HL-60 (cell line): ENCODE results near the gene BDH1.

ENCODE experiments used
- DNase-seq, 2 experiments: peaks; one replicate each; pipeline ENCODE4 v3.0.0-alpha.2; 2010 to 2020; ENCODE audit warnings: low read depth in 1 of 2, low spot score in 1 of 2
- H3K27ac ChIP-seq: fragments of 250-450 bp; sonication (Bioruptor Pico); replicated peaks from 2 replicates; pipeline ENCODE4 v1.5.1; 2020; ENCODE audit warnings: mild to moderate bottlenecking, moderate library complexity
- H3K27me3 ChIP-seq: fragments of 250-450 bp; sonication (Bioruptor Pico); 2 replicates; pipeline ENCODE4 v1.5.1; 2021; ENCODE audit warnings: mild to moderate bottlenecking, moderate library complexity; ENCODE audit not compliant: insufficient read depth, poor library complexity, severe bottlenecking
- H3K4me3 ChIP-seq: replicated peaks from 2 replicates; pipeline ENCODE4 v1.5.1; 2011; ENCODE audit warnings: mild to moderate bottlenecking, control low read depth, low read length; ENCODE audit not compliant: insufficient read depth
- GABPA ChIP-seq: IDR thresholded peaks from 2 replicates; pipeline ENCODE4 v1.6.1; 2012; ENCODE audit warnings: low read depth
- POLR2AphosphoS5 ChIP-seq: IDR thresholded peaks from 2 replicates; pipeline ENCODE4 v1.6.1; 2012; ENCODE audit warnings: low read depth
- SPI1 ChIP-seq: IDR thresholded peaks from 2 replicates; pipeline ENCODE4 v1.6.1; 2012; ENCODE audit warnings: low read depth, mild to moderate bottlenecking, borderline replicate concordance
- TF ChIP-seq, protein P1 (sequence below): IDR thresholded peaks from 2 replicates; pipeline ENCODE4 v1.6.1; 2012; ENCODE audit warnings: low read depth; ENCODE audit not compliant: insufficient replicate concordance
- TF ChIP-seq, protein P2 (sequence below): IDR thresholded peaks from one replicate; pipeline ENCODE4 v1.5.1; 2011; ENCODE audit warnings: low read length, control low read depth, inconsistent platforms; ENCODE audit not compliant: insufficient read depth

BDH1 gene

GRCh38 chr3:197524128-197524527, 31.6 kb downstream of the BDH1 start:
- no peak for DNase-seq
- Histone ChIP-seq H3K4me3 (no peak overlapping the region), H3K27ac (no peak overlapping the region), H3K27me3 (no peaks in the 10 kb centered on the region)
- no peak for TF ChIP-seq SPI1
- TF ChIP-seq, protein P1, sequence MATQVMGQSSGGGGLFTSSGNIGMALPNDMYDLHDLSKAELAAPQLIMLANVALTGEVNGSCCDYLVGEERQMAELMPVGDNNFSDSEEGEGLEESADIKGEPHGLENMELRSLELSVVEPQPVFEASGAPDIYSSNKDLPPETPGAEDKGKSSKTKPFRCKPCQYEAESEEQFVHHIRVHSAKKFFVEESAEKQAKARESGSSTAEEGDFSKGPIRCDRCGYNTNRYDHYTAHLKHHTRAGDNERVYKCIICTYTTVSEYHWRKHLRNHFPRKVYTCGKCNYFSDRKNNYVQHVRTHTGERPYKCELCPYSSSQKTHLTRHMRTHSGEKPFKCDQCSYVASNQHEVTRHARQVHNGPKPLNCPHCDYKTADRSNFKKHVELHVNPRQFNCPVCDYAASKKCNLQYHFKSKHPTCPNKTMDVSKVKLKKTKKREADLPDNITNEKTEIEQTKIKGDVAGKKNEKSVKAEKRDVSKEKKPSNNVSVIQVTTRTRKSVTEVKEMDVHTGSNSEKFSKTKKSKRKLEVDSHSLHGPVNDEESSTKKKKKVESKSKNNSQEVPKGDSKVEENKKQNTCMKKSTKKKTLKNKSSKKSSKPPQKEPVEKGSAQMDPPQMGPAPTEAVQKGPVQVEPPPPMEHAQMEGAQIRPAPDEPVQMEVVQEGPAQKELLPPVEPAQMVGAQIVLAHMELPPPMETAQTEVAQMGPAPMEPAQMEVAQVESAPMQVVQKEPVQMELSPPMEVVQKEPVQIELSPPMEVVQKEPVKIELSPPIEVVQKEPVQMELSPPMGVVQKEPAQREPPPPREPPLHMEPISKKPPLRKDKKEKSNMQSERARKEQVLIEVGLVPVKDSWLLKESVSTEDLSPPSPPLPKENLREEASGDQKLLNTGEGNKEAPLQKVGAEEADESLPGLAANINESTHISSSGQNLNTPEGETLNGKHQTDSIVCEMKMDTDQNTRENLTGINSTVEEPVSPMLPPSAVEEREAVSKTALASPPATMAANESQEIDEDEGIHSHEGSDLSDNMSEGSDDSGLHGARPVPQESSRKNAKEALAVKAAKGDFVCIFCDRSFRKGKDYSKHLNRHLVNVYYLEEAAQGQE, result no peak
- TF ChIP-seq, protein P2, sequence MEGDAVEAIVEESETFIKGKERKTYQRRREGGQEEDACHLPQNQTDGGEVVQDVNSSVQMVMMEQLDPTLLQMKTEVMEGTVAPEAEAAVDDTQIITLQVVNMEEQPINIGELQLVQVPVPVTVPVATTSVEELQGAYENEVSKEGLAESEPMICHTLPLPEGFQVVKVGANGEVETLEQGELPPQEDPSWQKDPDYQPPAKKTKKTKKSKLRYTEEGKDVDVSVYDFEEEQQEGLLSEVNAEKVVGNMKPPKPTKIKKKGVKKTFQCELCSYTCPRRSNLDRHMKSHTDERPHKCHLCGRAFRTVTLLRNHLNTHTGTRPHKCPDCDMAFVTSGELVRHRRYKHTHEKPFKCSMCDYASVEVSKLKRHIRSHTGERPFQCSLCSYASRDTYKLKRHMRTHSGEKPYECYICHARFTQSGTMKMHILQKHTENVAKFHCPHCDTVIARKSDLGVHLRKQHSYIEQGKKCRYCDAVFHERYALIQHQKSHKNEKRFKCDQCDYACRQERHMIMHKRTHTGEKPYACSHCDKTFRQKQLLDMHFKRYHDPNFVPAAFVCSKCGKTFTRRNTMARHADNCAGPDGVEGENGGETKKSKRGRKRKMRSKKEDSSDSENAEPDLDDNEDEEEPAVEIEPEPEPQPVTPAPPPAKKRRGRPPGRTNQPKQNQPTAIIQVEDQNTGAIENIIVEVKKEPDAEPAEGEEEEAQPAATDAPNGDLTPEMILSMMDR, result no peak
- TF ChIP-seq GABPA, result no peak
- no peak for TF ChIP-seq POLR2AphosphoS5

DNA sequence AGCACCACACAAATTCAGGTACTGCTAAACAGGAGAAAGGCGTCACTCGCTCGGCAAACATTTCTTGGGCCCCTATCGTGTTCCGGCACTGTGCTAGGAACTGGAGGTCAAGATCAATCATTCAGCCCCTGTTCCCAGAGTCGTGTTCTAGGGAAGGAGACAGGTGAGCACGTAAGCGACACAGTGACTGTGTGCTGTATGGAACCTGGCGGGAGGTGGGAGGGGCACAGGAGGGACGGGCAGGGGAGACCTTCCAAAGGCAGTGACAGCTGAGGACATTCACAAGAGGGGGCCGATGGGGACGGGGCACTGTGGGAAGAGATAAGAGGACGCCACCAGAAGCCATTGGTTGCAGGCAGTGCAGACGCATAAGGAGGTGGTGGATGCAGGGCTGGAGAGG, 32.2 kb downstream of the BDH1 start:
- H3K27me3 ChIP-seq, result no peaks in the 10 kb centered on the region
- no peak for DNase-seq
- TF ChIP-seq, protein P2, result no peak
- no peak for TF ChIP-seq POLR2AphosphoS5
- no peak overlapping the region for H3K27ac ChIP-seq
- no peak overlapping the region for H3K4me3 ChIP-seq

- Histone ChIP-seq H3K4me3 (no peak overlapping the region), H3K27me3 (no peaks in the 10 kb centered on the region), H3K27ac (no peak overlapping the region)
- TF ChIP-seq, protein P2, result no peak
- TF ChIP-seq GABPA (no peak), POLR2AphosphoS5 (no peak), SPI1 (no peak)
- TF ChIP-seq, protein P1, result no peak
- no peak for DNase-seq
Measured at GRCh38 chr3:197522881-197523441, 32.8 kb downstream of the BDH1 start.

DNA sequence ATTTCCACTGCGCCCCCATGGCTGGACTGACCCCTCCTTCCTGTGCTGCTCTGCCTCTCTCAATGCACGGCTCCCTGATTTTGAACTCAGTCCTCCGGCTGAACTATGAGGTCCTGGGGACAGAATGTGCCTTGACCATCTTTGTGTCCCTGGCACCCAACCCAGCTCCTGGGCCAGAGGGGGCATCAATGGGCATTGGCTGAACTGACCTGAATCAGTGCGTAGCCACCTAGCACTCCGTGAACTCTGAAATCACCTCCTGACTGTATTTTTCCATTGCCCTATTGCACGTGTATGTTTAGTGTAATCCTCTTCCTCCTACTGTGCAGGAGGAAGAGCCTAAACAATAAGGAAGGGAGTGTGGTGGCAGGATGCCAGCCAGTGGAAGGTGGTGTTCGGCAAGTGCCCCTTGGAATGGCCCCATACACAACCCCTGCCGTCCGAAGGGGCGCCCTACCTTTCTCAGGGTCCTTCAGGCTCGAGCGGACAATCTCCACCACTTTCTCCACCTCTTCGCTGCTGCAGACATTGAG, 33.5 kb downstream of the BDH1 start:
- no peak overlapping the region for H3K27ac ChIP-seq
- no peak overlapping the region for H3K4me3 ChIP-seq
- DNase-seq, result no peak
- TF ChIP-seq, protein P1, result no peak
- TF ChIP-seq GABPA (no peak), SPI1 (no peak), POLR2AphosphoS5 (no peak)
- TF ChIP-seq, protein P2, result no peak
- H3K27me3 ChIP-seq, result no peaks in the 10 kb centered on the region
